Measurements from ENCODE around the gene GH1.
A peak's percentile ranks its signal among the peaks of the same experiment; 100 is the strongest.
"Not testable (repeated sequence)": the region's sequence is repeated elsewhere in the genome, so short reads cannot be mapped to it uniquely, and the experiment has no call there.

The GH1 gene

DNA sequence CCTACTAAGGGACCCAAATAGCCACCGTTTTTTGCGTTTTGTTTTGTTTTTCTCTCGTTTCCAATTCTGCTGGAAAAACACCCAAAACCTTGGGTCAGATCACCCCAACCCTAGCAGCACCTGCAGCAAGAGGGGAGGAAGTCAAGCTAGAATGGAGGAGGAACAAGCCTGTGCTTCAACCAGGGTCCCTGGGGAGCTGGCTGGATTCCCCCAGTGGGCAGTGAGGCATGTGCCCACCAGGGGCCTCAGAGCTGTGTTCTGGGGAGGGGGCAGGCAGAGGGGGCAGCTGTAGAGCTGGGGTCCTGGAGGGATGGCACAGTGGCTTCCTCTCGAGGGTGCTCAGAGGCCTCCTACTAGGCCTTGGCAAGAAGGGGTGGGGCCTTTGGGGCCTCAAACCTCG, 7.0 kb upstream of the GH1 start:
- H3K4me3 ChIP-seq, result no peak overlapping the region
- no peak for TF ChIP-seq CTCF (IDR thresholded peaks at IDR 0.05)
- no peak overlapping the region for H3K27ac ChIP-seq
- no peak for DNase-seq (ENCODE audit: low spot score)

DNA sequence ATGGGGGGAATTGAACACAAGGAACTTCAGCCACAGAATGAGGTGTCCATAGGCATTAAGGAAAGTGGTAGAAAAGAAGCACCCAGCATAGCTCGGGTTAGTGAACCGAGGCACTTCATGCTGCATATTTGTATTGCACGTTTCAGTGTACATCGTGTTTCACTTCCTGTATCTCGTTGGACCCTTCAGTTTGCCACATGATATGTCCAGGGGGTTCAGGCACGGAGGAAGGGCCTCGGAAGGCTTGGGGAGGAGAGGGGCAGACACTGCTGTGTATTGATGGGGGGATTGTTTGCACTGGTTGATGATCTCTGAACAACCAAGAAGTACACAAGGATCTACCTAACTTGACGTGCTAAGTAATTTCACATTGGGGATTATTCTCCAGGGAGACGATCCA, 3.8 kb upstream of the GH1 start:
- not testable (repeated sequence) for H3K27ac ChIP-seq; DNase-seq (ENCODE audit: low spot score); H3K4me3 ChIP-seq

- DNase-seq (ENCODE audit: low spot score); H3K4me3 ChIP-seq; H3K27ac ChIP-seq: not testable (repeated sequence)
These were observed 2.1 kb upstream of the GH1 start for GRCh38 chr17:63920779-63921178.

DNA sequence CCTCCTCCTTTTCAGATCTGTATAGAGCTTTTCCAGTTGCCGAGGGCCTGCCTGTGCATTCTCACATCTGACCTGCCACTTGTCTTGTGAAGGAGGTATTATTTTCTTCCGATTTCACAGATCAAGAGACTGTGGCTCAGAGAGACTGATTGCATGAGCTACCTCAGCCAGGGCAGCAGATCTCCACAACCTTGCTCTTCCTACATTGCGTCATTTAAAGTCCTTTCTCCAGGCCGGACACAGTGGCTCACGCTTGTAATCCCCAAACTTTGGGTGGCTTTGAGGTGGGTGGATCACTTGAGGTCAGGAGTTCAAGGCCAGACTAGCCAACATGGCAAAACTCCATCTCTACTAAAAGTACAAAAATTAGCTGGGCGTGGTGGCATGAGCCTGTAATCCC, 1.4 kb upstream of the GH1 start:
- not testable (repeated sequence) for H3K4me3 ChIP-seq; H3K27ac ChIP-seq; DNase-seq (ENCODE audit: low spot score)

GRCh38 chr17:63919311-63919723, 678 bp upstream of the GH1 start:
- TF ChIP-seq CTCF (IDR thresholded peaks at IDR 0.05), result peak; percentile 91
- Histone ChIP-seq H3K4me3 (no peak overlapping the region), H3K27ac (no peak overlapping the region)
- no peak for DNase-seq (ENCODE audit: low spot score)

DNA sequence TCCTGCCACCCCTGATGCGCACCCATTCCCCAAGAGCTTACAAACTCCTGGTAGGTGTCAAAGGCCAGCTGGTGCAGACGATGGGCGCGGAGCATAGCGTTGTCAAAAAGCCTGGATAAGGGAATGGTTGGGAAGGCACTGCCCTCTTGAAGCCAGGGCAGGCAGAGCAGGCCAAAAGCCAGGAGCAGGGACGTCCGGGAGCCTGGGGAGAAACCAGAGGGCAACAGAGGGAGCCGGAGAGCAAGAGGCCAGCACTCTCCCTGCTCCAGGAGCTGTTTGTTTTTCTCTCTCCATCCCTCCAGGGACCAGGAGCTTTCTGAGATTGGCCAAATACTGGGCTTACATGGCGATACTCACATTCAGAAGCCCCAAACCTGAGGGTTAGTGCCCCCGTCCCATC, 334 bp downstream of the GH1 start:
- TF ChIP-seq CTCF (IDR thresholded peaks at IDR 0.05), result no peak
- no peak overlapping the region for H3K27ac ChIP-seq
- DNase-seq (ENCODE audit: low spot score), result no peak
- no peak overlapping the region for H3K4me3 ChIP-seq

- DNase-seq (ENCODE audit: low spot score), result no peak
- H3K27ac ChIP-seq, result no peak overlapping the region
- no peak for TF ChIP-seq CTCF (IDR thresholded peaks at IDR 0.05)
- H3K4me3 ChIP-seq, result no peak overlapping the region
These were observed 993 bp downstream of the GH1 start for GRCh38 chr17:63917646-63918045.

GRCh38 chr17:63917206-63917605, 1.4 kb downstream of the GH1 start:
- H3K27ac ChIP-seq; H3K4me3 ChIP-seq; DNase-seq (ENCODE audit: low spot score): not testable (repeated sequence)

GRCh38 chr17:63916566-63917185, 2.0 kb downstream of the GH1 start:
- Histone ChIP-seq H3K27ac (no peak overlapping the region), H3K4me3 (no peak overlapping the region)
- DNase-seq (ENCODE audit: low spot score), result no peak
- TF ChIP-seq CTCF (IDR thresholded peaks at IDR 0.05), result no peak

- H3K27ac ChIP-seq; DNase-seq (ENCODE audit: low spot score); H3K4me3 ChIP-seq: not testable (repeated sequence)
These were observed 2.9 kb downstream of the GH1 start for GRCh38 chr17:63915753-63916152.
